SKM-1 treated with dmso at 0.1 percent for 144 hours (cell line): ENCODE measurements around the gene FOXF1.

Experiments used
- DNase-seq: peaks from one replicate; lab custom pipeline; 2025; ENCODE audit not compliant: unreplicated experiment; lab: John Stamatoyannopoulos, UW

FOXF1 gene

GRCh38 chr16:86503830-86504229 is 6.5 kb upstream of the FOXF1 start:
- no peak for DNase-seq

GRCh38 chr16:86504315-86505184 is 5.8 kb upstream of the FOXF1 start:
- DNase-seq: no peak

DNA sequence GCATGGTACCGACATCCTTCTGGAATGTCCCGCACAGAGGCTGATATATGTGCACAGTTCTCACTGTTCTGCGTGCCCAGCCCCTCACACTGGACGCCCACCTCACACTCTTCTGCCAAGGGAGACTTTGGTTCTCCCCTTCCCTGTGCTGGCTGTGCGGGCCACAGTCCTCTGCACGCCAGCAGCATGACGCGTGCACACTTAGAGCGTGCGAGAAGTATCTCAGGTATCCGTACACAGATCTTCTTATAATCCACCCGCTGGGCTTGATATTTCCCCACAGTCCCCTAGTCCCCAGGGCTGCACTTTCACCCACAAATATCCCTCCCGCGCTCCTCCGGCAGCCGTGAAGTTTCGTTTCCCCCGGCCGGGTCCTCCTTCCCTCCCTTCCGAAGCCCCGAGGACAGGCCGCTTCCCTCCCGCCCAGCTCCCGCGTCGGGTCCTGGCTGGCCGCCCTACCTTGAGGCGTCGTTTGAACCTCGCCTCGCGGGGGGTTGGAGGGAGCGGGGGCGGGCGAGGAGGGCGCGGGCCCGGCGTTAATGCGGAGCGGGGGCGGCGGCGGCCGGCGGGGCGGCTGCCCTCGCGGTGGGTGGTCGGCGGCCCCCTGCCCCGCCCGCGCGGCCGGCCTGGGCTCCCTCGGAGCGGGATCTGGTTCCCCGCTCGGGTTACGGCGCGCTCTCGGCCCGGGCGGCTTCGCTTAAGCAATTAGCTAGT is 5.0 kb upstream of the FOXF1 start:
- DNase-seq: no peak

GRCh38 chr16:86505899-86506864 is 4.1 kb upstream of the FOXF1 start:
- no peak for DNase-seq

- DNase-seq: no peak
These were observed 2.9 kb upstream of the FOXF1 start for GRCh38 chr16:86507173-86508027.

GRCh38 chr16:86508028-86508946 is 2.0 kb upstream of the FOXF1 start:
- no peak for DNase-seq

DNA sequence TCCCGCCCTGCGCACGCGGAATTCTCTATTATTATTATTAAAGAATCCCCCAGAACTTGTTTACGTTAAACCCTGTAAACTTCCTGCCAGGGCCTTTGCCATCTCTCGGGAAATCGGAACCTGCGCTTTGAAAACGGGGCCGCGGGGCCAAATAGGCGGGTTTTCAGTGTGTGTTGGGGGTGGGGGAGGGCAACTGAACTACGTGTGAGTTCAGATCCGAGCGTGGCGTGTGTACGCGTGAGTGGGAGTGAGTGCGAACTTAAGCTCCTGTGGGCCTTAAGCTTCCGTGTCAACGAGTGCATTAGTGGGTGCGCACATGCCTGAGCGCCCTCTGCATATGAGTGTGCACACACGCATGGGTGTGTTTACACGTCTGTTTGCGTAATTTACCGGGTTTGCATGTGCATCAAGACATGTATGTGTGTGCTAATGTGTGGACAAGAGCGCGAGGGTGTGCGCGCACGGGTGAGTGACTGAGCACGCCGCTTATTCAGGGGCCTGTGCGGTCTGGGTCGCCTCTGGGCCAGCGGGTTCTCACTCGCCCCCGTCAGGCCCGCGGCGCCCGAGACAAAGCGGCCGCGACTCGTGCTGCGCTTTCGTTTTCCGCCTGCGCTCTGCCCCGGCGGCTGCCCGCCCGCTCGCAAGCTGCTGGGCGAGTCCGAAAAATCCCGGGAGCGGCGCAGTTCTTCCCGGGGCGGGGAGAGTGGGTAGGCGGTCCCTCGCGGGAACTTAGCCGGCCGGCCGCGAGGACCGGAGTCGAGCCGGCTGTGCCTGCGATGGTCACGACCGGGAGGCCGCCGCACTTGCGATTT is 1.2 kb upstream of the FOXF1 start:
- DNase-seq: no peak

DNA sequence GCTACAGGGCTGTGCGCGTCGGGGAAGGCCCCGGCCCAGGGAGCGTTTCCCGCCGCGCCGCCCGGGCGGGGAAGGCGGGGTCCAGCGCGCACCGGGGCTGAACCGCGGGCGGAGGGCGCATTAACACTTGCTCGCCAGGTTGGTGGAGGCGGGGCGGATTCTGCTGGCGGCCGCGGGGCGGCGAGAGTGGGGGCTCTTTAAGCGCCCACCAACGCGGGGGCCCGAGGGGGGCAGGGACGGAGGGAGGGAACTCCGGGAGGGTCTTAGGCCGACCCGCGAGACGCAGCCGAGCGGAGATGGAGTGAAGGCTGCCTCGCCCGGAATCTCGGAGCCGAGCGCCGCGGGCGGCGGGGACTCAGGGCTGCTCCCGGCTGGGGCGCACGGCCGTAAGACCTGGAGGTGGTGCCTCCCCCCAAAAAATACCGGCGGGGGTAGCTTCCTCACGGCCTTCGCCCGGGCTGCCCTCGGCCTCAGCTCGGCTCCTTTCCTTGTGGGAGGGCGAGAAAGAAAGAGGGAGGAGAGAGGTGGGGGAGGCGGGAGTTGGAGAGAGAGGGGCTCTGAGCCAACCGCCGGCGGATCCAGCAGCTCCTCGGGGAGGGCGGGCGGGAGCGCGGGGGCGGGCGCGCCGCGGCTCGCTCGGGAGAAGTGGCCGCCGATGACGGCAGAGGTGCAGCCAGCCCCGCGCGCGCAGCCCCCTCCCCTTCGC is 415 bp upstream of the FOXF1 start:
- DNase-seq: no peak

DNA sequence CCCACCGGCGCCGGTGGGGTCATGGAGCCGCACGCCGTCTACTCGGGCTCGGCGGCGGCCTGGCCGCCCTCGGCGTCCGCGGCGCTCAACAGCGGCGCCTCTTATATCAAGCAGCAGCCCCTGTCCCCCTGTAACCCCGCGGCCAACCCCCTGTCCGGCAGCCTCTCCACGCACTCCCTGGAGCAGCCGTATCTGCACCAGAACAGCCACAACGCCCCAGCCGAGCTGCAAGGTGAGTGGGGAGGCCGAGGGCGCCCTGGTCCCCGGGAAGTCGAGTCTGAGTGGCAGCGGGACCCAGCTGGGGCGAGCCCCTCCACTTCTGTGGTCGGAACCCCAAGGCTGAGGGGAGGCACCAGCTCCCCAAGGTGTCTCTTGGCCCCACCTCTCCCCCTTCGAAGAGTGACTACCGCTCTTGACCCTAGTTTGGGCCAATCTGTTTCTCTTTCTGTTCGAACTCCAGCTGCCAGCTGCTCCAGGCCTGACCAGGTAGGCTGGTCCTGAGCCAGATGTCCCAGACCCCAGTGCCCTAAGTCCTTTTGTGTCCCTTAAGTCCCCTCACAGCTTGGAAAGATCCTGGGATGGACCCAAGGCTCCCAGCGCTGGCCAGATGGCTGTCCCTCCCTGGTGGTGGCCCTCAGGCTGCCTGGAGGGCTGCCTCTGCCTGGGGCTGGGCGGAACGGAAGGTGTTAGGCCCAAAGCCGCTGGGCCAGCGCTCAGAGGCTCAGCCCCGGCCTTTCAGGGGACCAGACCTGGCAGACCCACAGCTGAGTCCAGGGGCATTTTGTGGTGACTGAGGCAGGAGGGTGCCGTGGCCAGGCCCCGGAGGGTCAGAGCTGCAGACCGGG is 1.2 kb downstream of the FOXF1 start:
- DNase-seq: no peak

DNA sequence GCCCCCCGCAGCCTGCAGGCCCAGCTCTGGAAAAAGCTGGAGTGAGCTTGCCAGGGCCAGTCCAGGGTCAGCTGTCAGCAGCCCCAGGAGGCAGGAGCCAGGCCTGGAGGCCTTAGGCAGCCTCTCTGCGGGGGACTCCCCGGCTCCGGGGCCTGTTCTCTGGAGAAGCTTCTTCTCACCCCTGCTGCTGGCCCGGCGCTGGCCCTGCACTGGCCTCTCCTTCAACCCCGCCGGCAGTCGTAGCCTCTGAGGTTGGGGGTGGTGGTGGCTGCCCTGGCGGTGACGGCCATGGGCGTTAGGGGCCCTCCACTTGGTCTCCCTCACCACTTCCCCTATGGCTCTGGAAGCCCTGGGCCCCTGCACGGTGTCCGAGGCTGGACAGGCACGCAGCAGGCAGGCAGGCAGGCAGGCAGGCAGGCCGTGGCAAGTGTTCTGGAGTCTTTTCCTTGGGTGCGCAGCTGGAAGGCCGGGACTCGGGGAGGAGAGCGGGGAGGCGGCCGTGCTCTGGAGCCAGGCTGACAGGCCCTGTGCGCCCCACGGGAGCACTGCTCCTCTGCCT is 2.1 kb downstream of the FOXF1 start:
- no peak for DNase-seq

- no peak for DNase-seq
These were observed 2.6 kb downstream of the FOXF1 start for GRCh38 chr16:86512860-86513470.

DNA sequence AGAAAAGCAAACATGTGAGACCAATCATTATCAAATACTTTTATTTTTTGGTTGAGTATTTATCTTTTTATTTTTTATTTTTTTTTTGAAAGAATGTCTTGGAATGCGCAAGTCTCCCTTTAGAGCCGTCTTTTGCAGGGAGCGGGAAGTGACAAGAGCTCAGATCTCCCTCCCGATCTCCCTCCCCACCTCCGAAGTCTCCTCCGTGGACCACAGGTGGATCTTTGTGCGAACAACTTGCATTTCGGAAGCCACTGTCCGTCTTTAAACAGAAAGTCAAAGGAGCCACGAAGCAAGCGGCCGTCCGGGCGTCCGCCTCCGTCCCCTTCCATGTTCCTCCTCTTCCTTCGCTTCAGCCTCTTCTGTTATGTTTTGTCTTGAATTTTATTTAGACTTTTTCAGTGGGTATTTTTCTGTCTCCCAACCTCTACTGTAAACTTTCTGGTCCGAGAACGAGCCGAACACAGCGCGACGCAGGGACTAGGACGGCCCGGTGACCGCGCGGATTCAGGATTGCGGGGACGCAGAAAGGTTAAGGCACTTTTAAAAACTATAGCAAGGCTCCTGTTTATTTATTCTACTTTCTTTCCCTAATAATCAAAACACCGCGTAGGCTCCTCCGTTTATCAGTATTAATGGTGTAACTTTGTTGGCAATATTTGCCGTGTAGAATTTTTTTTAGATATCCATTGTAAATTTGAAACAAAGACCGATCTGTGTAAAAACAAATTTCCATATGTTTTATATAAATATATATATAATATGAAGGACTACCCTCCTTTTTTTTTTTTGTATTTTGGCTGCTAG is 3.3 kb downstream of the FOXF1 start:
- no peak for DNase-seq

- DNase-seq: no peak
These were observed 4.4 kb downstream of the FOXF1 start for GRCh38 chr16:86514481-86515376.

DNA sequence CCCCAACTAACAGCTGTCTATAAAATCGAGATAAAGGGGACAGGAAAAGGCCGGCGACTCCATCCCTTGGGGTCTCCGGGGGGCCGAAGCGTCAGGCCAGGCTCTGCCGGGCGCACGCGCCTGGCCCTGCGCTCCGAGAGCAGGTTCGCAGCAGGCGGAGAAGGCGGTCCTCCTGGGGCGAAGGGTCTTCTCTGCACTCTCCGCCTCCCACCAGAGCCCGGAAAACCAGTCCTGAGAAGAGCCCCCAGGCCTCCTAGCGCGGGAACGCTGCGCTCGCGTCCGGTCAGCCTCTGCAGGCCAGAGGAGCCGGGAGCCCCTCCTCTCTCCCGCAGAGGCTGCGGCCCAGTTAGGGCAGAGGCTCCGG is 5.1 kb downstream of the FOXF1 start:
- DNase-seq: no peak
